ENCODE measurements around the gene PIGQ.

The PIGQ gene

DNA sequence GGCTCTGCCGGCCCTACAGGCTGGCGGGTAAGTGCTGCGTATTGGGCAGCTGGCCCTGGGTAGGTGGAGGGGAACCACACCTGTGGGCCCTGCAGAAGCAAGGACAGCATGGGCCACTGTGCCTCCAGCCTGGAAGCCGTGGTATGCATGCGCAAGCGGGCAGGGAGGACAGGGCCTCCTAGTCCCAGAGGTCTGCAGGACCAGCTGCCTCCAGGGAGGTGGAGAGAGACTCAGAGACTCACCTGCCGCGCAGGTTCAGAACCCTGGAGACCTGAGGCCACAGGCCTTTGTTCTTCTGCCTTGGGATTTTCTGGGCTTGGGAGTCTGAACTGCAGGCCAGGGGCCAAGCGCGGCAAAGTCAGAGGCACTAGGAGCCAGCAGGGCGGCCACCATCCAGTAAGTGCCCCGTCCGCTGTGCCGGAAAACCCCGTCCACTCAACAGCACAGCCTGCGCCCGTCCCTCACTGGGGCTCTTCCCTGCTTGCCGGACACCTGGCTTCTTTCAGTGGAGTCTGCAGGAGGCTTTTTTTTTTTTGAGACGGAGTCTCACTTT lies 11.3 kb downstream of the PIGQ start:
- ChIA-PET CTCF (interaction anchor here (0.6 kb wide), 1 partner anchor 63 kb away, joined by 7 read pairs; no protein-coding TSS in a partner anchor), POLR2A (ENCODE audit: low non-redundant PET) (no interaction called here)
- H3K27ac ChIP-seq: peak overlapping the region; percentile 13; the same call in 1 of the 2 replicates
- DNase-seq (ENCODE audit: low spot score): no peak
- TF ChIP-seq, protein P1, sequence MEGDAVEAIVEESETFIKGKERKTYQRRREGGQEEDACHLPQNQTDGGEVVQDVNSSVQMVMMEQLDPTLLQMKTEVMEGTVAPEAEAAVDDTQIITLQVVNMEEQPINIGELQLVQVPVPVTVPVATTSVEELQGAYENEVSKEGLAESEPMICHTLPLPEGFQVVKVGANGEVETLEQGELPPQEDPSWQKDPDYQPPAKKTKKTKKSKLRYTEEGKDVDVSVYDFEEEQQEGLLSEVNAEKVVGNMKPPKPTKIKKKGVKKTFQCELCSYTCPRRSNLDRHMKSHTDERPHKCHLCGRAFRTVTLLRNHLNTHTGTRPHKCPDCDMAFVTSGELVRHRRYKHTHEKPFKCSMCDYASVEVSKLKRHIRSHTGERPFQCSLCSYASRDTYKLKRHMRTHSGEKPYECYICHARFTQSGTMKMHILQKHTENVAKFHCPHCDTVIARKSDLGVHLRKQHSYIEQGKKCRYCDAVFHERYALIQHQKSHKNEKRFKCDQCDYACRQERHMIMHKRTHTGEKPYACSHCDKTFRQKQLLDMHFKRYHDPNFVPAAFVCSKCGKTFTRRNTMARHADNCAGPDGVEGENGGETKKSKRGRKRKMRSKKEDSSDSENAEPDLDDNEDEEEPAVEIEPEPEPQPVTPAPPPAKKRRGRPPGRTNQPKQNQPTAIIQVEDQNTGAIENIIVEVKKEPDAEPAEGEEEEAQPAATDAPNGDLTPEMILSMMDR (conservative IDR thresholded peaks at IDR 0.05; ENCODE audit: low read depth): no peak

DNA sequence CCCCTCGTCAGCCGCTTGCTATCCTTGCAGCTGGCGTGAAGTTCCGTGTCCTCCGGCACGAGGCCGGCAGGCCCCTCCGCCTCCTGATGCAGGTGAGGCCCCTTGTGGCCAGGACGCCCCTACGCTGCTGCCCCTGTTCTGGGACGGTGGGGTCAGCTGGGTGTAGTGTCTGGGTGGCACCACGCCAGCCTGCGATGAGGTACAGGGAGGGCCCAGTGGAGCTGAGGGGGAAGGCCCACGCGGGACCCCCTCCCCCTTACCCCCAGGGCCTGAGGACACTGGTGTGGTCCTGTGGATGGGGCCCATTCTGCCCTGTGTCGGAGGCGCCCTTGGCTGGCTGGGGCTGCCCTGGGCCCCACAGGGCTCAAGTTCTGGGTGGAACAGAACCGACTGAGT lies 12.4 kb downstream of the PIGQ start:
- CTCF ChIA-PET: interaction anchor here (0.6 to 1.2 kb wide), 7 partner anchors 10 to 137 kb away, joined by 3 to 7 read pairs (median 4); partner anchors contain the start of genes PIGQ and RHOT2
- TF ChIP-seq, protein P1 (conservative IDR thresholded peaks at IDR 0.05; ENCODE audit: low read depth): no peak
- POLR2A ChIA-PET (ENCODE audit: low non-redundant PET): no interaction called here
- 0 out of 2 replicates have a peak overlapping the region, but pooled peaks have one; percentile 47 for H3K27ac ChIP-seq
- DNase-seq (ENCODE audit: low spot score): no peak

DNA sequence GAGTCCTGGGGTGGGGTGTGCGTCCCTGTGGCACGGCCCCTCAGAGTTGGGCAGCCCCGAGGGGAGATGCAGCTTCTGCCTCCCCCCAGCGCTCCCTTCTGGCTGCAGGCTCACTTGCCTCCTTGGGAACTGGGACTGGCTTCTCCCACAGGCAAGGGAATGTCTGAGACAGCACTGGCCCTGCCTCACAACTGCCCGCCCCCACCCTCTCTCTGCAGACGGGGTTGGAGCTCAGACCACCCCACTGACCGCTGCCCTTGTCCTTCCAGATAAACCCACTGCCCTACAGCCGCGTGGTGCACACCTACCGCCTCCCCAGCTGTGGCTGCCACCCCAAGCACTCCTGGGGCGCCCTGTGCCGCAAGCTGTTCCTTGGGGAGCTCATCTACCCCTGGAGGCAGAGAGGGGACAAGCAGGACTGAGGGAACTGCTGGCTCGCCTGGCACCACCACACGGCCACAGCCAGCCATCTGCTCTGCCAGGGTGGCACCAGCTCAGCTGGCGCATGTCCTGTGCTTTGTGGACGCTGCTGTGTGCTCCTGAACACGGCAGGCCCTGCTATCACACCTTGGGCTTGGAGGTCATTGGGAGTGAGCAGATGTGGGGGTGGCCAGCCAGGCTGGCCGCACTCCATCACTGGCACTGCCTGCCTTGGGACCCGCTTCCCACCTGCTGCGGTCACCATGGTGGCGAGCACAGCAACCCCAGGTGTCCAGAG lies 13.0 kb downstream of the PIGQ start:
- DNase-seq (ENCODE audit: low spot score): no peak
- peak overlapping the region; percentile 47; the same call in 1 of the 2 replicates for H3K27ac ChIP-seq
- ChIA-PET POLR2A (ENCODE audit: low non-redundant PET) (interaction anchor here (0.7 kb wide), 1 partner anchor 81 kb away, joined by 5 read pairs; no protein-coding TSS in a partner anchor), CTCF (interaction anchor here (0.6 to 1.2 kb wide), 7 partner anchors 10 to 137 kb away, joined by 3 to 7 read pairs (median 4); partner anchors contain the start of genes PIGQ and RHOT2)
- TF ChIP-seq, protein P1 (conservative IDR thresholded peaks at IDR 0.05; ENCODE audit: low read depth): no peak

DNA sequence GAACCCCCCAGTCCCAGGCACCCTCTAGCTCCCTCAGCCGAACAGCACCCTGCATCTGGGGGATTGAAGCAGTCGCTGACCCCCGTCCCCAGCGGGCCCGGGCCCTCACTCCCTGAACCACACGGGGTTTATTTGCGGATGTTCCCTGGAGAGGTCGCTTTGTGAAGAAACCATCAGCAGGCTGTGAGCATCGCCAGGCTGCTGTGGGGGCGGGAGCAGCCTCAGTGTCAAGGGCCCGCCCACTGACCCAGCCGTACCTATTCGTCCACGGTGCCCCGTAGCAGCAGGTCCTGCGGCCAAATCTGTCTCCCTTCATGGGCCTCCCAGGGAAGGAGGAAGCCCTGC lies 13.7 kb downstream of the PIGQ start:
- CTCF ChIA-PET: interaction anchor here (0.8 to 1.2 kb wide), 2 partner anchors 9 to 78 kb away, joined by 4 read pairs; no protein-coding TSS in a partner anchor
- POLR2A ChIA-PET (ENCODE audit: low non-redundant PET): no interaction called here

DNA sequence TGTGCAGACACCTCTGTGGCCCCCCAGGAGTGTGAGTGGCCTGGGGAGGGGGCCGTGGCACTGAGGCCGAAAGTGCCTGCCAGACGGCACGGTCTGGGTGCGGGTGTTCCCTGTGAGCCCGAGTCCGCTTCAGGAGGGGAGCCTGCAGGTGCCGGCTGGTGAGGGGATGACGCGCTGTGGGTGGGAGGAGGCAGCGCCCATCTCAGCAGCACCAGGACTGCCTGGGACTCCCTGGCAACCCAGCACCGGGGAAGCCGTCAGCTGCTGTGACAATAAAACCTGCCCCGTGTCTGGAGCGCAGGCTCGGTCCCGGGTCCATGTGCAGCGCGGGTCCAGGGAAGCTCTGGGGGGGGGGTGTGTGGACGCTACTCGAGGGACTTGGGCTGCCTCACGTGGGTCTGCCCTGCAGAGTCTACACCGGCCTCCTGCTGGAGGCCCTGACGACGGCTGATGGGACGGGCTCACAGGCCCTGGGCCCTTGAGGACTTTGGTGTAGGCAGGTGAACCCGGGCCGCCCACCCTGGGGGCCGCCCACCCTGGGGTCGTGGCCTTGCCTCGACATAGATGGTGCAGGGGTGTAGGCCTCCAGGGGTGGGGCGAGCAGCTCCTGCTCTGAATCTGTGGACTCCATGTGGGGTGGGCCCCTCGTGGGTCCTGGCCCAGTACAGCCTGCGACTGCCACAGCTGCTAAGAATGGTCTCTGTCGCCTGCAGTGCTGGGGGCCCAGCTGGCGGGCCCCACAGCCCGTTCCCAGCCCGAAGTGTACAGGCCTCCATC lies 14.2 kb downstream of the PIGQ start:
- ChIA-PET CTCF (interaction anchor here (0.8 kb wide), 1 partner anchor 77 kb away, joined by 4 read pairs; no protein-coding TSS in a partner anchor), POLR2A (ENCODE audit: low non-redundant PET) (no interaction called here)
- no peak for DNase-seq (ENCODE audit: low spot score)
- 0 out of 2 replicates have a peak overlapping the region, but pooled peaks have one; percentile 47 for H3K27ac ChIP-seq
- TF ChIP-seq, protein P1 (conservative IDR thresholded peaks at IDR 0.05; ENCODE audit: low read depth): no peak

More for the DNA sequence above, 13.7 kb downstream of the PIGQ start:
- H3K27ac ChIP-seq: peak overlapping the region; percentile 47; the same call in 1 of the 2 replicates
- no peak for DNase-seq (ENCODE audit: low spot score)
- TF ChIP-seq, protein P1 (conservative IDR thresholded peaks at IDR 0.05; ENCODE audit: low read depth): no peak

DNA sequence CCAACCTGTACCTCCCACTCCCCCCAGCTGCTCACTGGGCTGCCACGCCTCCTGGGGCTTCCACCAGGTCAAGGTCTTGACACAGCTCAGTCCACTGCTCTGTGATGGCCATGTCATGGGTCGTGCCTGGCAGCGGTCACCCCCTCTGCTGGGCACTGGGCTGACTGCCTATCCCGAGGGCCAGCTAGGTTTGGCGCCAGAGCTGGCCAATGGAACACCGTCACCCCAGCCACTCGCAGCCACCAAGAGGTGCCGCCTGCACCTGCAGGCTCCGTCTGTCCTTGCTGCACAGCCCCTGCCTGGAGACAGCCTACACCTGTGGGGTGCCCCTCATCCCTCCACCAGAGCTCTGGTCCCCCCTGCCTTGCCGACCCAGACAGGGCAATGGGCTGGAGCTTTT lies 15.6 kb downstream of the PIGQ start:
- POLR2A ChIA-PET (ENCODE audit: low non-redundant PET): no interaction called here
- CTCF ChIA-PET: no interaction called here
- TF ChIP-seq, protein P1 (conservative IDR thresholded peaks at IDR 0.05; ENCODE audit: low read depth): no peak
- no peak overlapping the region for H3K27ac ChIP-seq
- DNase-seq (ENCODE audit: low spot score): no peak

Measured in RWPE1 (cell line).